Prostate gland (tissue), 2 donors: ENCODE data around the gene KRT14. TPM values are rescaled to one million over a fixed set of nuclear protein-coding genes. Genes with fewer than 3 reads are reported as not detected.
A peak's percentile ranks its signal among the peaks of the same experiment; 100 is the strongest.
"Not testable (repeated sequence)": the region's sequence is repeated elsewhere in the genome, so short reads cannot be mapped to it uniquely, and the experiment has no call there.

Experiments used
- DNase-seq: peaks from one replicate; pipeline ENCODE4 v3.0.0-alpha.2; 2019; ENCODE audit warnings: low spot score
- H3K27ac ChIP-seq, 2 donors: fragments of 200-600 bp; sonication (generic); 2 replicates each; pipeline ENCODE4 v1.5.1; 2017 to 2019
- H3K27me3 ChIP-seq: fragments of 200-600 bp; sonication (generic); replicated peaks from 2 replicates; pipeline ENCODE4 v1.5.1; 2019; ENCODE audit not compliant: insufficient read depth
- H3K36me3 ChIP-seq, 2 donors: fragments of 200-600 bp; sonication (generic); 1 replicate in 1 of 2; 2 replicates in 1 of 2; pipeline versions ENCODE4 v1.5.1 to v1.8.1; 2017 to 2019
- H3K4me1 ChIP-seq: fragments of 200-600 bp; sonication (generic); replicated peaks from 2 replicates; pipeline ENCODE4 v1.5.1; 2019
- H3K4me3 ChIP-seq, 2 donors: fragments of 200-600 bp; sonication (generic); 2 replicates each; pipeline ENCODE4 v1.5.1; 2017 to 2019
- H3K9me3 ChIP-seq: fragments of 200-600 bp; sonication (generic); 2 replicates; pipeline ENCODE4 v1.5.1; 2017
- CTCF ChIP-seq, 4 experiments: fragments of 200-600 bp in 2 of 4; fragments of 450-650 bp in 2 of 4; sonication (generic) in 2 of 4; IDR thresholded peaks; 1 replicate in 3 of 4; 2 replicates in 1 of 4; pipeline ENCODE4 v1.5.1; 2016 to 2019; ENCODE audit warnings: antibody characterized with exemption in 4 of 4, mild to moderate bottlenecking in 2 of 4, moderate library complexity in 2 of 4
- POLR2A ChIP-seq: fragments of 450-650 bp; IDR thresholded peaks from one replicate; pipeline ENCODE4 v1.6.1; 2016; ENCODE audit warnings: antibody characterized with exemption, mild to moderate bottlenecking
- POLR2AphosphoS5 ChIP-seq: sonication (generic); formaldehyde crosslinking; IDR thresholded peaks from one replicate; pipeline ENCODE4 v1.6.1; 2017; ENCODE audit warnings: antibody characterized with exemption
- WGBS: methylation state at CpG from one replicate; pipeline ENCODE4 v1.1.5; 2018; 5-methylcytosine and 5-hydroxymethylcytosine counted together
- intact Hi-C: fragments of 100-400 bp; cut with DNase I; formaldehyde crosslinking; loops from one replicate; pipeline ENCODE4 v1.14.2; 2022
- total RNA-seq, 2 donors: library from RNA; depleted of rRNA; stranded (reverse); fragments of >200 nt; gene quantifications; one replicate each; pipeline ENCODE4 v1.1.0, GENCODE V29; 2016

The KRT14 gene
- total RNA-seq, 2 donors from 2014 or later: 28.1 to 298 TPM

GRCh38 chr17:41583137-41584127 is 3.3 kb downstream of the KRT14 start:
- H3K4me3 ChIP-seq: no peak overlapping the region
- intact Hi-C loops: no loop called here
- DNase-seq: no peak
- H3K9me3 ChIP-seq: no peaks in the 10 kb centered on the region
- 79% methylated on average over 33 of the region's 33 CpGs for WGBS
- H3K36me3 ChIP-seq: no peaks in the 10 kb centered on the region
- no peaks in the 10 kb centered on the region for H3K27me3 ChIP-seq
- H3K27ac ChIP-seq: no peak overlapping the region
- H3K4me1 ChIP-seq: no peaks in the 10 kb centered on the region
- TF ChIP-seq POLR2A (no peak), CTCF (IDR thresholded peaks at IDR 0.05) (no peak), POLR2AphosphoS5 (no peak)

GRCh38 chr17:41582061-41582968 is 4.4 kb downstream of the KRT14 start:
- H3K9me3 ChIP-seq, H3K36me3 ChIP-seq, H3K27ac ChIP-seq, intact Hi-C loops, H3K4me3 ChIP-seq, H3K4me1 ChIP-seq, DNase-seq, H3K27me3 ChIP-seq: not testable (repeated sequence)
- WGBS: 91% methylated on average over 13 of the region's 13 CpGs

- Histone ChIP-seq H3K36me3 (no peaks in the 10 kb centered on the region), H3K4me3 (no peak overlapping the region), H3K27me3 (no peaks in the 10 kb centered on the region), H3K27ac (no peak overlapping the region), H3K9me3 (no peaks in the 10 kb centered on the region), H3K4me1 (no peaks in the 10 kb centered on the region)
- DNase-seq: no peak
- TF ChIP-seq POLR2A (no peak), POLR2AphosphoS5 (no peak), CTCF (IDR thresholded peaks at IDR 0.05) (no peak)
- WGBS: 88% methylated on average over 4 of the region's 4 CpGs
- intact Hi-C loops: no loop called here
These were observed 5.2 kb downstream of the KRT14 start for GRCh38 chr17:41581366-41582060.

- Histone ChIP-seq H3K4me1 (no peaks in the 10 kb centered on the region), H3K9me3 (no peaks in the 10 kb centered on the region), H3K27ac (no peak overlapping the region), H3K36me3 (no peaks in the 10 kb centered on the region), H3K27me3 (no peaks in the 10 kb centered on the region), H3K4me3 (no peak overlapping the region)
- WGBS: 24% methylated on average over 1 of the region's 1 CpG
- intact Hi-C loops: no loop called here
- TF ChIP-seq CTCF (IDR thresholded peaks at IDR 0.05): no peak
- peak; percentile 19 for TF ChIP-seq POLR2AphosphoS5
- no peak for DNase-seq
These were observed 5.9 kb downstream of the KRT14 start for GRCh38 chr17:41580687-41581365.
